GM20000 (cell line): ENCODE measurements around the gene TAS1R2.

ENCODE experiments used
- DNase-seq: peaks from one replicate; pipeline ENCODE4 v3.0.0; 2012; ENCODE audit warnings: low spot score
- TF ChIP-seq, protein P1 (sequence below): IDR thresholded peaks from 2 replicates; pipeline ENCODE4 v1.5.1; 2012; ENCODE audit warnings: mild to moderate bottlenecking, control low read depth; ENCODE audit errors: extremely low read depth, missing control alignments

TAS1R2 gene

GRCh38 chr1:18796950-18797349, 62.5 kb downstream of the TAS1R2 start:
- TF ChIP-seq, protein P1, sequence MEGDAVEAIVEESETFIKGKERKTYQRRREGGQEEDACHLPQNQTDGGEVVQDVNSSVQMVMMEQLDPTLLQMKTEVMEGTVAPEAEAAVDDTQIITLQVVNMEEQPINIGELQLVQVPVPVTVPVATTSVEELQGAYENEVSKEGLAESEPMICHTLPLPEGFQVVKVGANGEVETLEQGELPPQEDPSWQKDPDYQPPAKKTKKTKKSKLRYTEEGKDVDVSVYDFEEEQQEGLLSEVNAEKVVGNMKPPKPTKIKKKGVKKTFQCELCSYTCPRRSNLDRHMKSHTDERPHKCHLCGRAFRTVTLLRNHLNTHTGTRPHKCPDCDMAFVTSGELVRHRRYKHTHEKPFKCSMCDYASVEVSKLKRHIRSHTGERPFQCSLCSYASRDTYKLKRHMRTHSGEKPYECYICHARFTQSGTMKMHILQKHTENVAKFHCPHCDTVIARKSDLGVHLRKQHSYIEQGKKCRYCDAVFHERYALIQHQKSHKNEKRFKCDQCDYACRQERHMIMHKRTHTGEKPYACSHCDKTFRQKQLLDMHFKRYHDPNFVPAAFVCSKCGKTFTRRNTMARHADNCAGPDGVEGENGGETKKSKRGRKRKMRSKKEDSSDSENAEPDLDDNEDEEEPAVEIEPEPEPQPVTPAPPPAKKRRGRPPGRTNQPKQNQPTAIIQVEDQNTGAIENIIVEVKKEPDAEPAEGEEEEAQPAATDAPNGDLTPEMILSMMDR, result no peak
- DNase-seq, result no peak

DNA sequence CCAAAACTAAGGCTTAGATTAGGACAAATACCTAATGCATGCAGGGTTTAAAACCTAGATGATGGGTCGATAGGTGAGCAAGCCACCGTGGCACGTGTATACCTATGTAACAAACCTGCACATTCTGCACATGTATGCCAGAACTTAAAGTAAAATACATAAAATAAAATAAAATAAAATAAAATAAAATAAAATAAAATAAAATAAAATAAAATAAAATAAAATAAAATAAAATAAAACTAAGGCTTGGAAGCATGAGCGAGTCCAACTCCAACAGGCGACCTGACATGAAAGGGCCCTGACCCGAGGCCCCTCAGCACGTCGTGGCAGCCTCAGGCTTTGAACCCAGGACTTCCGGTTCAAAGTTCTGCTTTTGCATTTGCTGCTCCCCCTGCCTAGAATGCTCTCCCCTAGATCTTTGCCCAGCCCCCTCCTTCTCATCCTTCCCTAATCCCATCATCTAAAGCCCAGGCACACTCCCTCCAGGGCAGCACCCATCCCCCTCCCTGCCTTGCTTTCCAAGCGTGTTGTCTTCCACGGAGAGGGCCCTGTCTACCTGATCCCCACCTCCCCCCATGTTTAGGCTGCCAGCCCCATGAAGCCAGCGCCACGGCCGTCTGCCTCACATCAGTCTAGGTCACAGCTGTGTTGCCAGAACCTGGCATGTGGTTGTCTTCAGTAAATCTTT, 64.3 kb downstream of the TAS1R2 start:
- DNase-seq, result no peak

DNA sequence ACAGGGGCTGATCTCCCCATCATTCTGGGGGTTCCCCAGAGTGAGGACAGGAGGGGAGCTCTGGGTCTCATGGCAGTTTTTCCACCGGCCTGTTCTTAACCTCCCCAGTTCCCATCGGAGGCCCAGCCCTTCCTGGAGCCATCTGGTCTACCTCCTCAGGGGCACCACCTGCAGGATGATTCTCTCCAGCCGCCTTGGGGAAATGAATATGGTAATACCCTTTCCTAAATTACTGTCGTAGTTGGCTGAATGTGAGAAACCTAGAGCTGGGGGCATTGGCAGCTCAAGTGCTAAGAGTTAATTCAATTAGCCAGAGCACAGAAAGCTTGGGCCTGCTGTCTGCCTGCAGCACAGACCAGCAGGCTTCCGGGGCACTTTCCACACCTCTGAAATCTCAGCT, 64.9 kb downstream of the TAS1R2 start:
- TF ChIP-seq, protein P1, result no peak
- DNase-seq, result no peak

More for the DNA sequence above, 64.3 kb downstream of the TAS1R2 start:
- TF ChIP-seq, protein P1, result no peak

DNA sequence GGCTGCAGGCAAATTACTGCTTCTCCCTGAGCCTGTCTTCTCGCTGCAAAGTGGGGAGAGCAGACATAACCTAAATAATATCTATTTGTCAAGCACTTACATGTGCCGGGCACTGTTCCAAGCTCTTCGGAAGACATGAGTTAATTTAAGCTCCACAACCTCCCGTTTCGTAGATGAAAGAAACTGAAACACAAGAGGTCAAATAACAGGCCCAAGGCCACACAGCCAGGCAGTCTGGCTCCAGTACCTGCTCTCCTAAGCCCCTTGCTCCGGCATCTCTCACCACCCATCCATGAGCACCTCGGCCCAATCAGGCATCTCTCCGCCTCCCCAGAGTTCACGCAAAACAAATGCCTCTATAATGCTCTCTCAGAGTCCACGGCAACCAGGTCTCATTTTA, 65.4 kb downstream of the TAS1R2 start:
- DNase-seq, result no peak

DNA sequence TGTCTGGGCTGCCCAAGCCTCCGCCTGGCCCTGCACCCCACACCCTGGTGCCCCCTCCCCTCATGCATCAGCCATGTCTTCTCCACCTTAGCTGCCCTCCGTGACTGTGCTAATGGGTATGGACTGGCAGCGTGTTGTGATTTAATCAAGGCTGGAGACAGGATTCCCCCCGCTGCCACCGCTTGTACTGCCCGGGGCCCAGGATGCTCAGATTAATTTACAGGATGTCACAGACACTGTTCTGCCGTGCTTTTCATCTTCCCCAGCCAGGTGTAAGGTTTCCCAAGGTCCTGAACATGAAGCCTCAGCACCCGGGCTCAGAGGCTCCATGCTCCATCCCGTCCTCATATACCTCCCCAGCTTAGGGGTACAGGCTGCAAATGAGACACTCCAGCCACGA, 66.3 kb downstream of the TAS1R2 start:
- TF ChIP-seq, protein P1, result no peak
- no peak for DNase-seq

More for the DNA sequence above, 65.4 kb downstream of the TAS1R2 start:
- TF ChIP-seq, protein P1, result no peak

GRCh38 chr1:18792747-18793146, 66.7 kb downstream of the TAS1R2 start:
- TF ChIP-seq, protein P1, result no peak
- DNase-seq, result no peak
